ENCODE results near the gene UXT.
A peak's percentile ranks its signal among the peaks of the same experiment; 100 is the strongest.

The UXT gene

GRCh38 chrX:47662144-47662657, 3.2 kb upstream of the UXT start:
- TF ChIP-seq CTCF (IDR thresholded peaks at IDR 0.05; ENCODE audit: low read length, missing control alignments) = no peak
- H3K4me3 ChIP-seq (replicated peaks; ENCODE audit: low read depth, low read length) = no peak overlapping the region
- DNase-seq (ENCODE audit: low read depth) = peak; percentile 90

GRCh38 chrX:47661539-47661938, 2.6 kb upstream of the UXT start:
- no peak overlapping the region for H3K4me3 ChIP-seq (replicated peaks; ENCODE audit: low read depth, low read length)
- no peak for TF ChIP-seq CTCF (IDR thresholded peaks at IDR 0.05; ENCODE audit: low read length, missing control alignments)
- DNase-seq (ENCODE audit: low read depth) = no peak

- no peak for DNase-seq (ENCODE audit: low read depth)
- no peak for TF ChIP-seq CTCF (IDR thresholded peaks at IDR 0.05; ENCODE audit: low read length, missing control alignments)
- H3K4me3 ChIP-seq (replicated peaks; ENCODE audit: low read depth, low read length) = peak overlapping the region; percentile 71
Measured at GRCh38 chrX:47659421-47659726, 394 bp upstream of the UXT start.

GRCh38 chrX:47658301-47658683, 688 bp downstream of the UXT start:
- TF ChIP-seq CTCF (IDR thresholded peaks at IDR 0.05; ENCODE audit: low read length, missing control alignments) = no peak
- DNase-seq (ENCODE audit: low read depth) = no peak
- H3K4me3 ChIP-seq (replicated peaks; ENCODE audit: low read depth, low read length) = peak overlapping the region; percentile 71

GRCh38 chrX:47651043-47651905, 7.7 kb downstream of the UXT start:
- H3K4me3 ChIP-seq (replicated peaks; ENCODE audit: low read depth, low read length) = peak overlapping the region; percentile 46
- DNase-seq (ENCODE audit: low read depth) = no peak
- no peak for TF ChIP-seq CTCF (IDR thresholded peaks at IDR 0.05; ENCODE audit: low read length, missing control alignments)

GRCh38 chrX:47650164-47651042, 8.6 kb downstream of the UXT start, which contains the start of gene ELK1:
ELK1 (minus strand) TSS chrX:47650563; CDS start chrX:47641441, 9,122 bp downstream.
- DNase-seq (ENCODE audit: low read depth) = peak; percentile 98

More at GRCh38 chrX:47650164-47651042, 8.6 kb downstream of the UXT start, which contains the start of gene ELK1:
- TF ChIP-seq CTCF (IDR thresholded peaks at IDR 0.05; ENCODE audit: low read length, missing control alignments) = no peak
- peak within 1 kb of the TSS; percentile 66 for H3K4me3 ChIP-seq (replicated peaks; ENCODE audit: low read depth, low read length)

All from fibroblast of pulmonary artery (primary cell).